Uterus (tissue), 2 donors: ENCODE measurements around the gene TMEM255B.

ENCODE experiments used
- CTCF ChIP-seq, 4 experiments: fragments of 200-600 bp in 2 of 4; fragments of 450-650 bp in 2 of 4; sonication (generic) in 2 of 4; IDR thresholded peaks; one replicate each; pipeline ENCODE4 v1.5.1; 2016 to 2019; ENCODE audit warnings: antibody characterized with exemption in 4 of 4, mild to moderate bottlenecking in 2 of 4, moderate library complexity in 1 of 4
- POLR2A ChIP-seq, 2 donors: fragments of 450-650 bp; IDR thresholded peaks; one replicate each; pipeline ENCODE4 v1.6.1; 2016; ENCODE audit warnings: antibody characterized with exemption in 2 of 2, mild to moderate bottlenecking in 1 of 2, moderate library complexity in 1 of 2

GRCh38 chr13:113730831-113731191 lies 28.2 kb upstream of the TMEM255B start:
- TF ChIP-seq CTCF (IDR thresholded peaks at IDR 0.05) (no peak), POLR2A (IDR thresholded peaks at IDR 0.05) (no peak)
